IPS DF 4.7 (cell line): ENCODE measurements around the gene PIGBOS1.

Source experiments
- DNase-seq: peaks from one replicate; pipeline ENCODE4 v3.0.0-alpha.2; 2013; ENCODE audit warnings: low spot score; ENCODE audit errors: extremely low read depth

The PIGBOS1 gene

GRCh38 chr15:55267401-55268175 lies 51.3 kb downstream of the PIGBOS1 start:
- DNase-seq = no peak
